Adipocyte (in vitro differentiated cells): ENCODE measurements around the gene PRODH2.

Source experiments
- DNase-seq: peaks from one replicate; pipeline ENCODE4 v3.0.0-alpha.2; 2015; ENCODE audit warnings: low read depth
- H3K27me3 ChIP-seq: replicated peaks from 2 replicates; pipeline ENCODE4 v1.7.0; 2013; ENCODE audit warnings: mild to moderate bottlenecking, low read length, moderate library complexity; ENCODE audit not compliant: control insufficient read depth, insufficient read depth
- H3K36me3 ChIP-seq: 2 replicates; pipeline ENCODE4 v1.7.0; 2013; ENCODE audit warnings: low read length, mild to moderate bottlenecking, moderate library complexity; ENCODE audit not compliant: control insufficient read depth, insufficient read depth, severe bottlenecking
- H3K4me1 ChIP-seq: 2 replicates; pipeline ENCODE4 v1.7.0; 2013; ENCODE audit warnings: mild to moderate bottlenecking, low read length, moderate library complexity; ENCODE audit not compliant: control insufficient read depth, insufficient read depth
- H3K4me3 ChIP-seq: 2 replicates; pipeline ENCODE4 v1.7.0; 2013; ENCODE audit warnings: mild to moderate bottlenecking, low read length, moderate library complexity
- H3K9ac ChIP-seq: 2 replicates; pipeline ENCODE4 v1.7.0; 2013; ENCODE audit warnings: mild to moderate bottlenecking, low read length, moderate library complexity
- H3K9me3 ChIP-seq: 2 replicates; pipeline ENCODE4 v1.7.0; 2013; ENCODE audit warnings: mild to moderate bottlenecking, low read length, moderate library complexity; ENCODE audit not compliant: control insufficient read depth

PRODH2 gene, protein sequence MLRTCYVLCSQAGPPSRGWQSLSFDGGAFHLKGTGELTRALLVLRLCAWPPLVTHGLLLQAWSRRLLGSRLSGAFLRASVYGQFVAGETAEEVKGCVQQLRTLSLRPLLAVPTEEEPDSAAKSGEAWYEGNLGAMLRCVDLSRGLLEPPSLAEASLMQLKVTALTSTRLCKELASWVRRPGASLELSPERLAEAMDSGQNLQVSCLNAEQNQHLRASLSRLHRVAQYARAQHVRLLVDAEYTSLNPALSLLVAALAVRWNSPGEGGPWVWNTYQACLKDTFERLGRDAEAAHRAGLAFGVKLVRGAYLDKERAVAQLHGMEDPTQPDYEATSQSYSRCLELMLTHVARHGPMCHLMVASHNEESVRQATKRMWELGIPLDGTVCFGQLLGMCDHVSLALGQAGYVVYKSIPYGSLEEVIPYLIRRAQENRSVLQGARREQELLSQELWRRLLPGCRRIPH

DNA sequence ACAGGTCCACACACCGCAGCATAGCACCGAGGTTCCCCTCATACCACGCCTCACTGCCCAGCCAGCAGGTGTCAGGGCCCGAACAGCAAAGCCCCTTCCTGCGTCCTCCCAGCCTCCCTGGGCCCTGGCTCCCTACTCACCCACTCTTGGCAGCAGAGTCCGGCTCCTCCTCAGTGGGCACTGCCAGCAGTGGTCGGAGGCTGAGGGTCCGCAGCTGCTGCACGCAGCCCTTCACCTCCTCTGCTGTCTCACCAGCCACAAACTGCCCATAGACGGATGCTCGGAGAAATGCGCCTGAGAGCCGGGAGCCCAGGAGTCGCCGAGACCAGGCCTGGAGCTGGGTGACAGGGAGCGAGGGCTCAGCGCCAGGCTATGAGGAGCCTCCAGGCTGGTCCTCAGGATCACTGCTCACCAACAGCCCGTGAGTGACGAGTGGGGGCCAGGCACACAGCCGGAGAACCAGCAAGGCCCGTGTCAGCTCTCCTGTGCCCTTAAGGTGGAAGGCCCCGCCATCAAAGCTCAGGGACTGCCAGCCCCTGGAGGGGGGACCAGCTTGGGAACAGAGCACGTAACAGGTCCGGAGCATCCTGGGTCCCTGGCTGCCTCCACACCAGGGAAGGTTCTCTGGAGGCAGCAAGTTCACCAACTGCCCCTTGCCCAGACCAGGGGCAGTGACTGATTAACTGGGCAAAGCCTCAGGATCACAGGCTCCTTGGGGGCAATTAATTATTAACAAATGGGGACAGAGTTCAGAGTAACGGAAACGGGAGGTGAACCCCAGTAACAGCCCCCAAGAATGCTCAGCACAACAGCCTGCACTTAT, at the start of gene PRODH2:
PRODH2 (minus strand) TSS at position 626 of the 823 bp plus-strand sequence; CDS start at position 586, 40 bp downstream.
- Histone ChIP-seq H3K9ac (no peak within 1 kb of the TSS), H3K36me3 (no peaks in the 10 kb centered on the region), H3K9me3 (no peaks in the 10 kb centered on the region), H3K4me1 (no peaks in the 10 kb centered on the region), H3K4me3 (no peak within 1 kb of the TSS), H3K27me3 (peaks cover 51% of the 10 kb centered on the region)
- no peak for DNase-seq

DNA sequence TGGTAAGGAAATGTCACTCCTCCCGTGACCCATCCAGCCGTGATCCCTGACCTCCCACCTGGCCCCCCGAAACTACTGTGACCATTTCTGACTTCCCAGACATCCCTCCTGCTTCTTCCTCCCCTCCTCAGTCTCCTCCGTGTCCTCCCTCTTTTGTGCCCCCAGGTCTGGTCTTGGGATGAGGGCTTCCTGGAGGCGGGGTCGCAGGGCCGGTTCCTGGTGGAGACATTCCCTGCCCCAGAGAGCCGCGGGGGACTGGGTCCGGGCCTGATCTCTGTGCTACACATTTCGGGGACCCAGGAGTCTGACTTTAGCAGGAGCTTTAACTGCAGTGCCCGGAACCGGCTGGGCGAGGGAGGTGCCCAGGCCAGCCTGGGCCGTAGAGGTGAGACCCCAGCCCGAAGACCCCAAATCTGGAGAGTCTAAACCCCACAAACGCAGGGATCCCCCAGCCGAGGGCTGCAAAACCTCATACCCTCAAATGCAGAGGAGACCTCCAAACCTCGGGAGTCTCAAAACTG, 49.1 kb upstream of the PRODH2 start:
- H3K36me3 ChIP-seq, result no peaks in the 10 kb centered on the region
- H3K27me3 ChIP-seq, result peaks cover 81% of the 10 kb centered on the region
- H3K9me3 ChIP-seq, result no peaks in the 10 kb centered on the region
- H3K4me1 ChIP-seq, result peaks cover 6% of the 10 kb centered on the region
- H3K9ac ChIP-seq, result no peak overlapping the region
- DNase-seq, result no peak
- H3K4me3 ChIP-seq, result no peak overlapping the region

DNA sequence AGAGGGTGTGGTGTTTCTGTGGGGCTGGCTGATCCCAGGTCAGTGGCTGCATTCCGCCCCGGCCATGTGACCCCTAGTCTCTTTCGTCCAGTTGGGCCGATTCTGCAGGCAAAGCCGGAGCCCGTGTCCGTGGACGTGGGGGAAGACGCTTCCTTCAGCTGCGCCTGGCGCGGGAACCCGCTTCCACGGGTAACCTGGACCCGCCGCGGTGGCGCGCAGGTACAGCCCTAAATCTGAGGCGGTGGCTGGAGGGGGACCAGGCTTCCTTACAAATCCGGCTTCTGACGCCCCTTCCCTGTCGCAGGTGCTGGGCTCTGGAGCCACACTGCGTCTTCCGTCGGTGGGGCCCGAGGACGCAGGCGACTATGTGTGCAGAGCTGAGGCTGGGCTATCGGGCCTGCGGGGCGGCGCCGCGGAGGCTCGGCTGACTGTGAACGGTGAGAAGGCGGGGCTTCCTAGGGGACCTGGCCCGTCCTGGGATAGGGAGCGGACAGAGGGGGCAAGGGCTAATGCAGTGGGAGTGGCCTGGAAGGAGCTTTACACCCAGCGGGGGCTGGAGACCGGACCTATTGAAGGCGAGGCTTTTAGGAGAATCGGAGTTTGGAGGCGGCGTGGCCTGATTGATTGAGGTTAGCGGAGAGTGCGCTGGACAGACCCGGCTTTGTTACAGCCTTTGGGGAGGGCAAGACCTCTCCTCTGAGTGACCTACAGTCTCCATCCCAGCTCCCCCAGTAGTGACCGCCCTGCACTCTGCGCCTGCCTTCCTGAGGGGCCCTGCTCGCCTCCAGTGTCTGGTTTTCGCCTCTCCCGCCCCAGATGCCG, 48.4 kb upstream of the PRODH2 start:
- Histone ChIP-seq H3K9me3 (no peaks in the 10 kb centered on the region), H3K9ac (no peak overlapping the region), H3K36me3 (no peaks in the 10 kb centered on the region), H3K4me3 (no peak overlapping the region), H3K27me3 (peaks cover 82% of the 10 kb centered on the region), H3K4me1 (peaks cover 6% of the 10 kb centered on the region)
- DNase-seq, result no peak

DNA sequence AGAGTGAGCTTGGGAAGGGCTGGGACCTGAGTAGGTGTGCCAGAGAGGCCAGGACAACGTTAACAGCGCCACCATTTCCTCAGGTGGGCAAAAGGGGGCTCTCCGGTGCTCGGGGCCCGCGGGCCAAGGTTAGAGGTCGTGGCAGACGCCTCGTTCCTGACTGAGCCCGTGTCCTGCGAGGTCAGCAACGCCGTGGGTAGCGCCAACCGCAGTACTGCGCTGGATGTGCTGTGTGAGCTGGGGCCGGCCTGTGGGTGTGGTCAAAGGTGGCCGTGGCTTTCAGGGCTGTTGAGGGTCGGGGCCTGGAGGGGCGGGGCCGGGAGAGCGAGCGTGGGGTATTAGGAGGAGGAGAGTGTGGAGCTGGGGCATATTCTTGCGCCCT, 47.8 kb upstream of the PRODH2 start:
- Histone ChIP-seq H3K4me1 (peaks cover 8% of the 10 kb centered on the region), H3K4me3 (no peak overlapping the region), H3K9me3 (no peaks in the 10 kb centered on the region), H3K36me3 (no peaks in the 10 kb centered on the region), H3K9ac (no peak overlapping the region), H3K27me3 (peaks cover 85% of the 10 kb centered on the region)
- DNase-seq, result no peak

DNA sequence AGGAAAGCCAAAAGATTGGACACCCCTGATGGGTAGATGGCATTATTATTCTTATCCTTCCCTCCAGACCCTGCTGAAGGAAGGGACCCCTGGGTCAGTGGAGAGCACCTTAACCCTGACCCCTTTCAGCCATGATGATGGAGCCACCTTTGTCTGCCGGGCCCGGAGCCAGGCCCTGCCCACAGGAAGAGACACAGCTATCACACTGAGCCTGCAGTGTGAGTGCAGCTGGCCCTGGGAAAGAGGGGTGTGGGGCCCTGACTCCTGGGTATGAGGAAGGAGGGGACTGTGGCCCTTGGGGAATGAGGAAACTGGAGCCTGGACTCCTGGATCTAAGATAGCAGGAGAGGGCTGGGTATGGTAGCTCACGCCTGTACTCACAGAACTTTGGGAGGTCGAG, 46.8 kb upstream of the PRODH2 start:
- H3K27me3 ChIP-seq, result peaks cover 87% of the 10 kb centered on the region
- H3K36me3 ChIP-seq, result no peaks in the 10 kb centered on the region

DNA sequence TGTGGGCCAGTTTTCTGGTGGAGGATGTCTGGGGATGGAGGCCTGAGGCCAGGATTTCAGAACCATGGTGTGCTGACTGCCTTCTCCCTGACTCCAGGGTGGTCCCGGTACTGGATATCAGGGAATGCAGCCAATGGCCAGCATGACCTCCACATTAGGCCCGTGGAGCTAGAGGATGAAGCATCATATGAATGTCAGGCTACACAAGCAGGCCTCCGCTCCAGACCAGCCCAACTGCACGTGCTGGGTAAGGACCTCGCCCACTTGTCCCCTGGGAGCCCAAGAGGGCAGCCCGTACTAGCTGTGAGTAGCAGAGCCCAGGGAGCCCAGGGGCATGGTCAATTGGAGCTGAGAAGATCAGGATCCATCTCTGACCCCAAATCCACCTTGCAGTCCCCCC, 45.7 kb upstream of the PRODH2 start:
- Histone ChIP-seq H3K36me3 (no peaks in the 10 kb centered on the region), H3K27me3 (peaks cover 86% of the 10 kb centered on the region), H3K4me3 (no peak overlapping the region), H3K9ac (no peak overlapping the region), H3K4me1 (peaks cover 8% of the 10 kb centered on the region), H3K9me3 (no peaks in the 10 kb centered on the region)
- DNase-seq, result no peak

More for the DNA sequence above, 46.8 kb upstream of the PRODH2 start:
- no peak overlapping the region for H3K9ac ChIP-seq
- peaks cover 8% of the 10 kb centered on the region for H3K4me1 ChIP-seq
- no peak overlapping the region for H3K4me3 ChIP-seq
- no peaks in the 10 kb centered on the region for H3K9me3 ChIP-seq
- no peak for DNase-seq

DNA sequence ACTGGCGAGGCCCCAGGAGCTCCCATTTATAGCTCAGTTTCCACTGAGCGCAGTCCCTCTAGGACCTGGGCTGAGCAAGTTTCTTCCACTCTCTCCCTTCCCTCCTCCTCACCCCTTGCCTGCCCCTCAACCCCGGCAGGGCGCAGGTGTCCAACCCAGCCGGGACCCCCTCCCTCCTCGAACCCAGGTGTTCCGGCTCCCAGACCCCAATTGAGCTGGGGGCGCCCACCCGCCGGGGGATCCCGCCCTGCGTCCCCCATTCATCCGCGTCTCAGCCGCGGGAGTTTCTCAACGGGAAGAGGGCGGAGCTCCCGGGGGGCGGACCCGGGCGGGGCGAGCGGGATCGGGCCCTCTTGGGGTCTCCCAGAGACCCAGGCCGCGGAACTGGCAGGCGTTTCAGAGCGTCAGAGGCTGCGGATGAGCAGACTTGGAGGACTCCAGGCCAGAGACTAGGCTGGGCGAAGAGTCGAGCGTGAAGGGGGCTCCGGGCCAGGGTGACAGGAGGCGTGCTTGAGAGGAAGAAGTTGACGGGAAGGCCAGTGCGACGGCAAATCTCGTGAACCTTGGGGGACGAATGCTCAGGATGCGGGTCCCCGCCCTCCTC, 44.0 kb upstream of the PRODH2 start, which contains the start of gene KIRREL2:
KIRREL2 (plus strand) TSS at position 366 of the 604 bp plus-strand sequence; CDS start at position 575, 209 bp downstream.
- Histone ChIP-seq H3K9me3 (no peaks in the 10 kb centered on the region), H3K36me3 (no peaks in the 10 kb centered on the region), H3K4me1 (peaks cover 8% of the 10 kb centered on the region), H3K27me3 (peaks cover 90% of the 10 kb centered on the region), H3K9ac (no peak within 1 kb of the TSS), H3K4me3 (peak within 1 kb of the TSS; percentile 71)
- DNase-seq, result no peak

DNA sequence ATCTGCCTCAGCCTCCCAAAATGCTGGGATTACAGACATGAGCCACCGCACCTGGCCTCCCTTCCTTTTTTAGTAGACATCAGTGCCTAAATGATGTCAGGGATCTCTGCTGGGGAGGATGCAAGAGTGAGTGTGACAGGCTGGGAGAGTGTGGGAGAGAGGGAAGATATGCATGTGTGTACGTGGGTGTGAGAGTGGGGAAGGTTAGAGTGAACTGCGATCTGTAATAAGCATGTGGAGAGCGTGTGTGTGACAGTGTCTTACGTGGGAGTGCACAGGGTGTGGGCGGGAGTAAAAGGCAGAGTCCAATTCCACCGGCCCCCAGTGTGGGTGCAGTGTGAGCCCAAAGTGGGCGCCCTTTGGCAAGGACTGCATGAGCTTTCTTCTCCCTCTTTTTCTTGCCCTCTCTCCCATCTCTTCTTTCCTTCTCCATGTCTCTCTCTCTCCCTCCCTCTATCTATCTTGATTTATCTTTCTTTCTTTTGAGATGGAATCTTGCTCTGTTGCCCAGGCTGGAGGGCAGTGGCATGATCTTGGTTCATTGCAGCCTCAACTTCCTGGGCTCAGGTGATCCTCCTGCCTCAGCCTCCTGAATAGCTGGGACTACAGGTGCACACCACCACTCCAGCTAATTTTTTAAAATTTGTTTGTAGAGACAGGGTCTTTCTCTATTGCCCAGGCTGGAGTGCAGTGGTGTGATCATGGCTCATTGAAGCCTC, 40.6 kb upstream of the PRODH2 start:
- H3K4me1 ChIP-seq, result peaks cover 2% of the 10 kb centered on the region
- no peak for DNase-seq
- no peaks in the 10 kb centered on the region for H3K36me3 ChIP-seq
- H3K9me3 ChIP-seq, result no peaks in the 10 kb centered on the region
- H3K9ac ChIP-seq, result no peak overlapping the region
- peaks cover 88% of the 10 kb centered on the region for H3K27me3 ChIP-seq
- H3K4me3 ChIP-seq, result no peak overlapping the region

DNA sequence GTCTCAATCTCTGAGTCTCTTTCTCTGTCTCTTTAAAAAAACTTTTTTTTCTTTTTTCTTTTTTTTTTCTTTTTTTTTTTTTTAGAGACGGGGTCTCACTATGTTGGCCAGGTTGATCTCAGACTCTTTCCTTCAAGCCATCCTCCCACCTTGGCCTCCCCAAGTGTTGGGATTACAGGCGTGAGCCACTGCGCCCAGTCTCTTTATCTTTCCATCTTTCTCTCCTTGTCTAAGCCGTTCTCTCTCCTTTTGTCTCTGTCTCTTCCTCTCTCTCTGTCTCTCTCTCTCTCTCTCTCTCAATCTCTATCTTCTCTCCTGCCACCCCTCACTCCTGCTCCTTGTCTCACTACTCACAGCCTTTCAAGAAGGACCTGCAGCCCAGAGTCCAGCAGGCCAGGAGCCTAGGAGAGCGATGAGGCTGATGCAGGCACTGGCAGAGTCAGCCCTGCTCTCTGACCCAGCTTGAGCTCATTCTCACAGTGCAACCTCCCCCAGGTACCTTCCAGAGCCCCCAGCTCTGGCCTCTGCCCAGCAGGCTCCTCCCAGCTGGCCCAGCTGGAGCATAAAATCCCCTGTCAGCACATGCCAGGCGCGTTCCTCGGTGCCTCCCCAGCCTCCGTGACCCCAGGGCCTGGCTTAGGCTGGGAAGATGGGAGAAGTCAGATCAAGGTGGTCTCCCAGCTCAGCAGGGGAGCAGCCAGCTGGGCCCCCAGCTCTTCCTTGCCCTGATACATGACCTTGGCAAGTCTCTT, 39.6 kb upstream of the PRODH2 start, which contains the start of gene NPHS1:
NPHS1 (minus strand) TSS at position 476 of the 752 bp plus-strand sequence. CDS start 667 bp downstream, outside the sequence.
- DNase-seq, result no peak
- Histone ChIP-seq H3K9ac (no peak within 1 kb of the TSS), H3K36me3 (no peaks in the 10 kb centered on the region), H3K4me3 (no peak within 1 kb of the TSS), H3K27me3 (peaks cover 78% of the 10 kb centered on the region), H3K4me1 (peaks cover 2% of the 10 kb centered on the region), H3K9me3 (no peaks in the 10 kb centered on the region)
